IMR-90 (cell line): ENCODE results near the gene KRTAP5-1. TPM values are rescaled to one million over a fixed set of nuclear protein-coding genes. Genes with fewer than 3 reads are reported as not detected.

Experiments
- ATAC-seq: fragments of 200-7000 bp; cut with Tn5 transposase; 2 replicates; pipeline ENCODE4 v1.9.1; 2020; ENCODE audit warnings: low read depth, mild to moderate bottlenecking, moderate library complexity
- BruUV-seq: library from RNA; stranded (reverse); fragments of 400-500 nt; replicated peaks from 2 replicates; lab custom pipeline; 2021; lab: Mats Ljungman, UMichigan
- CTCF ChIA-PET: fragments of 300-600 bp; formaldehyde crosslinking; extraction: SDS; loops from one replicate; lab custom pipeline; 2021; ENCODE audit warnings: antibody characterized with exemption; lab: Yijun Ruan, JAX
- POLR2A ChIA-PET: fragments of 300-600 bp; sonication (Branson Sonifier 250); formaldehyde crosslinking; loops from one replicate; lab custom pipeline; 2022; ENCODE audit warnings: antibody characterized with exemption; ENCODE audit not compliant: unreplicated experiment; lab: Charles Lee
- DNase-seq: peaks from one replicate; pipeline ENCODE4 v3.0.0; 2013
- H2AFZ ChIP-seq: replicated peaks from 2 replicates; pipeline ENCODE3; 2013; ENCODE audit warnings: low read length, mild to moderate bottlenecking; ENCODE audit not compliant: poor library complexity
- H2AK5ac ChIP-seq: 2 replicates; pipeline ENCODE4 v1.6.1; 2013; ENCODE audit warnings: low read depth, low read length, inconsistent platforms
- H2AK9ac ChIP-seq: replicated peaks from 2 replicates; pipeline ENCODE3; 2013; ENCODE audit warnings: mild to moderate bottlenecking, low read depth, low read length, moderate library complexity; ENCODE audit not compliant: poor library complexity
- H2BK120ac ChIP-seq: 2 replicates; pipeline ENCODE4 v1.6.1; 2013; ENCODE audit warnings: low read depth, low read length, inconsistent platforms
- H2BK15ac ChIP-seq: 3 replicates; pipeline ENCODE4 v1.6.1; 2013; ENCODE audit warnings: low read depth, low read length, inconsistent platforms
- H2BK20ac ChIP-seq: 2 replicates; pipeline ENCODE4 v1.6.1; 2013; ENCODE audit warnings: low read depth, mild to moderate bottlenecking, inconsistent platforms, low read length, moderate library complexity
- H2BK5ac ChIP-seq: 2 replicates; pipeline ENCODE4 v1.6.1; 2013; ENCODE audit warnings: mild to moderate bottlenecking, low read depth, low read length, inconsistent platforms; ENCODE audit not compliant: poor library complexity, severe bottlenecking
- H3K14ac ChIP-seq: replicated peaks from 2 replicates; pipeline ENCODE4 v1.6.1; 2013; ENCODE audit warnings: low read depth, low read length, inconsistent platforms
- H3K18ac ChIP-seq: 2 replicates; pipeline ENCODE4 v1.6.1; 2013; ENCODE audit warnings: low read depth, low read length, control low read depth
- H3K23ac ChIP-seq: 2 replicates; pipeline ENCODE4 v1.6.1; 2013; ENCODE audit warnings: low read depth, low read length, inconsistent platforms
- H3K27ac ChIP-seq: 2 replicates; pipeline ENCODE4 v1.5.1; 2013; ENCODE audit warnings: mild to moderate bottlenecking, control low read depth, low read length; ENCODE audit not compliant: insufficient read depth
- H3K27me3 ChIP-seq: 2 replicates; pipeline ENCODE4 v1.6.1; 2013; ENCODE audit warnings: low read length; ENCODE audit not compliant: control insufficient read depth, insufficient read depth
- H3K36me3 ChIP-seq: 2 replicates; pipeline ENCODE4 v1.6.1; 2013; ENCODE audit warnings: low read length, mixed read lengths; ENCODE audit not compliant: control insufficient read depth, insufficient read depth
- H3K4ac ChIP-seq: 2 replicates; pipeline ENCODE4 v1.6.1; 2013; ENCODE audit warnings: low read depth, low read length, inconsistent platforms
- H3K4me1 ChIP-seq: 2 replicates; pipeline ENCODE4 v1.6.1; 2013; ENCODE audit warnings: low read length, mixed read lengths; ENCODE audit not compliant: control insufficient read depth, insufficient read depth
- H3K4me2 ChIP-seq: 2 replicates; pipeline ENCODE4 v1.6.1; 2013; ENCODE audit warnings: low read depth, mild to moderate bottlenecking, control low read depth, low read length, moderate library complexity
- H3K4me3 ChIP-seq: 2 replicates; pipeline ENCODE4 v1.5.1; 2013; ENCODE audit warnings: low read depth, mild to moderate bottlenecking, control low read depth, low read length, moderate library complexity; ENCODE audit not compliant: insufficient read depth
- H3K56ac ChIP-seq: 2 replicates; pipeline ENCODE4 v1.6.1; 2013; ENCODE audit warnings: low read length, inconsistent platforms; ENCODE audit not compliant: insufficient read depth; ENCODE audit errors: extremely low read depth
- H3K79me1 ChIP-seq, 2 experiments: 2 replicates each; pipeline ENCODE4 v1.6.1; 2013; ENCODE audit warnings: low read length in 2 of 2, inconsistent platforms in 1 of 2, low read depth in 1 of 2
- H3K9ac ChIP-seq: 2 replicates; pipeline ENCODE4 v1.6.1; 2013; ENCODE audit warnings: low read depth, low read length, control low read depth
- H3K9me1 ChIP-seq: 2 replicates; pipeline ENCODE4 v1.6.1; 2013; ENCODE audit warnings: low read length, inconsistent platforms; ENCODE audit not compliant: insufficient read depth
- H3K9me3 ChIP-seq: 2 replicates; pipeline ENCODE4 v1.6.1; 2013; ENCODE audit warnings: low read length; ENCODE audit not compliant: control insufficient read depth, insufficient read depth
- H4K20me1 ChIP-seq: 2 replicates; pipeline ENCODE4 v1.6.1; 2013; ENCODE audit warnings: low read length, inconsistent platforms; ENCODE audit not compliant: insufficient read depth
- H4K5ac ChIP-seq: 2 replicates; pipeline ENCODE4 v1.6.1; 2013; ENCODE audit warnings: mild to moderate bottlenecking, low read depth, low read length, control low read depth
- H4K8ac ChIP-seq, 2 experiments: 2 replicates each; pipeline ENCODE4 v1.6.1; 2013; ENCODE audit warnings: low read depth in 2 of 2, low read length in 2 of 2, control low read depth in 1 of 2, inconsistent platforms in 1 of 2
- H4K91ac ChIP-seq: 2 replicates; pipeline ENCODE4 v1.6.1; 2013; ENCODE audit warnings: low read depth, low read length, inconsistent platforms; ENCODE audit not compliant: insufficient read depth
- CHD1 ChIP-seq: IDR thresholded peaks from 2 replicates; pipeline ENCODE4 v1.6.1; 2012; ENCODE audit warnings: low read depth, low read length, improper control_type of control experiment
- ELK1 ChIP-seq: fragments of 150-350 bp; IDR thresholded peaks from 2 replicates; pipeline ENCODE4 v1.6.1; 2016; ENCODE audit warnings: low read depth, mild to moderate bottlenecking, low read length, moderate library complexity, borderline replicate concordance
- FOS ChIP-seq: fragments of 150-350 bp; IDR thresholded peaks from 2 replicates; pipeline ENCODE4 v1.6.1; 2016; ENCODE audit warnings: low read depth, low read length
- MAZ ChIP-seq: IDR thresholded peaks from 2 replicates; pipeline ENCODE4 v1.6.1; 2012; ENCODE audit warnings: low read depth, mild to moderate bottlenecking, low read length, improper control_type of control experiment, moderate library complexity, borderline replicate concordance
- MXI1 ChIP-seq: IDR thresholded peaks from 2 replicates; pipeline ENCODE4 v1.6.1; 2012; ENCODE audit warnings: low read depth, mild to moderate bottlenecking, low read length, moderate library complexity, borderline replicate concordance
- NFE2L2 ChIP-seq: fragments of 150-350 bp; IDR thresholded peaks from 2 replicates; pipeline ENCODE4 v1.6.1; 2016; ENCODE audit warnings: low read depth, mild to moderate bottlenecking, low read length
- POLR2A ChIP-seq: IDR thresholded peaks from 2 replicates; pipeline ENCODE4 v1.6.1; 2012; ENCODE audit warnings: mild to moderate bottlenecking, low read depth, low read length
- RAD21 ChIP-seq: IDR thresholded peaks from 2 replicates; pipeline ENCODE4 v1.6.1; 2012; ENCODE audit warnings: low read length, improper control_type of control experiment
- RCOR1 ChIP-seq: IDR thresholded peaks from 2 replicates; pipeline ENCODE4 v1.6.1; 2012; ENCODE audit warnings: mild to moderate bottlenecking, low read length, improper control_type of control experiment; ENCODE audit not compliant: insufficient replicate concordance
- RFX5 ChIP-seq: IDR thresholded peaks from 2 replicates; pipeline ENCODE4 v1.8.0; 2012; ENCODE audit warnings: low read depth, mild to moderate bottlenecking, low read length, moderate library complexity
- SMC3 ChIP-seq: fragments of 150-350 bp; IDR thresholded peaks from 2 replicates; pipeline ENCODE4 v1.6.1; 2016; ENCODE audit warnings: low read depth, mild to moderate bottlenecking, antibody characterized with exemption, low read length, moderate library complexity
- USF2 ChIP-seq: fragments of 150-350 bp; IDR thresholded peaks from 2 replicates; pipeline ENCODE4 v1.6.1; 2017; ENCODE audit warnings: mild to moderate bottlenecking, antibody characterized with exemption, low read length, low read depth
- WGBS, 2 experiments: methylation state at CpG; one replicate each; pipeline versions ENCODE4 v1.1.5 to v1.1.7; 2013; ENCODE audit warnings: missing lambda C conversion rate in 2 of 2; ENCODE audit not compliant: insufficient read length in 1 of 2; ENCODE audit errors: extremely low coverage in 2 of 2; 5-methylcytosine and 5-hydroxymethylcytosine counted together
- dilution Hi-C: fragments of 300-500 bp; cut with HindIII; formaldehyde crosslinking; loops from one replicate; pipeline ENCODE4 v1.14.3; 2018; ENCODE audit warnings: low sequenced_read_pairs; ENCODE audit not compliant: unreplicated experiment
- in situ Hi-C: fragments of 300-500 bp; cut with MboI; formaldehyde crosslinking; loops from 3 replicates; pipeline ENCODE4 v1.14.3; 2019; ENCODE audit warnings: low sequenced_read_pairs, inconsistent platforms, mixed read lengths
- intact Hi-C: fragments of 100-400 bp; cut with micrococcal nuclease; formaldehyde crosslinking; loops from 2 replicates; pipeline ENCODE4 v1.10.0; 2022
- polyA plus RNA-seq, 3 experiments: library from polyadenylated mRNA; depleted of rRNA; stranded (reverse); fragments of >200 nt; gene quantifications; 2 replicates each; pipeline ENCODE4 v1.2.3, GENCODE V29; 2012; ENCODE audit warnings: low replicate concordance in 1 of 3
- total RNA-seq: library from RNA; depleted of rRNA; stranded (reverse); fragments of >200 nt; gene quantifications from 2 replicates; pipeline ENCODE4 v1.2.3, GENCODE V29; 2012

KRTAP5-1 gene
- total and polyA plus RNA-seq, 2 of the 4 experiments (the other 2 are of a cell fraction): not detected

- TF ChIP-seq FOS (no peak), CHD1 (no peak)
These were observed 21.2 kb downstream of the KRTAP5-1 start (continued) for GRCh38 chr11:1563697-1564534.

DNA sequence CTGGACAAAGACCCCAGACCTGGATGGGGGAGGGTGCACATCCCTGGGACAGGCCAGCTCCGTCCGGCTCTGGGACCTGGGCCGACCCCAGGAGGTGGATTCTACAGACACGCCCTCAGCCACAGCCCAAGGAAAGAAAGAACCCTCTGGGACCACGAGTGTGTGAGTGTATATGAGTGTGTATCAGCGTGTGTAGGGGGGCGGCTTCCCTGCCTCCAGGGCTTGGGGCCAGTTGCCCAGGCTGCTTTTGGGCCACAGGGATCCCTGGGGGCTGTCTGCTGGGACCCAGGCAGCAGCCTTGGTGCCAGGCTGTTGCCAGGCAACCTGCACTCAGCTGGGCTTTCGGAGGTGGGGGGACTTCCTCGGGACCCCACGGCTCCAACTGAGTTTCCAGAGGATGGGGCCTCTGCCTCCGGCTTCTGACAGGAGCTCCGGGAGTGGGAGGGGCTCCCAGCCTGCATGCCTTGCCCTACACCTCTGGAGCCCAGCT is 21.9 kb downstream of the KRTAP5-1 start:
- POLR2A ChIA-PET: no interaction called here
- intact Hi-C loops: no loop called here
- DNase-seq: no peak
- Histone ChIP-seq H2BK20ac (no peak overlapping the region), H3K79me1 (peaks cover 4 to 25% of the 10 kb centered on the region in 2 experiments; a peak in 2 of 4 replicates), H3K56ac (no peak overlapping the region), H3K9me3 (no peaks in the 10 kb centered on the region), H3K27me3 (no peaks in the 10 kb centered on the region), H3K23ac (no peak overlapping the region), H3K36me3 (peaks cover 10% of the 10 kb centered on the region), H2BK5ac (no peak overlapping the region), H3K4me2 (no peak overlapping the region), H2AFZ (no peak overlapping the region), H3K18ac (no peak overlapping the region), H3K4me1 (peaks cover 23% of the 10 kb centered on the region), H3K14ac (no peak overlapping the region), H4K20me1 (peaks cover 60% of the 10 kb centered on the region), H3K9me1 (peaks cover 18% of the 10 kb centered on the region), H2AK9ac (no peak overlapping the region), H4K8ac (no peak overlapping the region), H3K4ac (no peak overlapping the region), H4K91ac (no peak overlapping the region), H2AK5ac (no peak overlapping the region), H3K4me3 (no peak overlapping the region), H3K9ac (no peak overlapping the region), H3K27ac (no peak overlapping the region), H2BK120ac (no peak overlapping the region), H2BK15ac (no peak overlapping the region), H4K5ac (no peak overlapping the region)
- dilution Hi-C loops: no loop called here
- in situ Hi-C loops: no loop called here
- ATAC-seq: no peak
- TF ChIP-seq MXI1 (no peak), FOS (no peak), MAZ (no peak), SMC3 (no peak), USF2 (no peak), ELK1 (no peak), NFE2L2 (no peak), RCOR1 (no peak), RFX5 (no peak), RAD21 (no peak), POLR2A (no peak), CHD1 (no peak)
- CTCF ChIA-PET: interaction anchor here (2.0 kb wide), 1 partner anchor 17 kb away, joined by 7 read pairs; no protein-coding TSS in a partner anchor
- WGBS, 2 experiments: 55% methylated on average over 4 of the region's 12 CpGs; no CpG with 5 or more reads in 1 of the 2 experiments
- no TSS peak for BruUV-seq
